ENCODE measurements around the gene ETV6.

DNA sequence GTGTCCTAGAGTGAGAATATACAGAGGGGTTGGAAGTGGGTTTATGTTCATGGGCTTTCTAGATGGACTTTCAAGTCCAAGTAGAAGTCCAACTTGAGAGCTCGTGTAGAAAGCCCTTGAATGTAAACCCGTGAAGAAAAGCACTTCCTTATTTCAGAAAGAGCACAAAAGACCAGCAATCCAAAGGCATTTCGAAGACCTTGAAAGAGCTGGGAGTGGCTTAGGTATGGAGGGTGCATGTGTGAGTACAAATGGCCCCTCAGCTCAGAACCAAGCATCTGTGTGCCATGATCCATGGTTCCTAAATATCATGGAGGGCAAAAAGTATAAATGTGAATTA is 160.7 kb downstream of the ETV6 start:
- TF ChIP-seq, protein P1, sequence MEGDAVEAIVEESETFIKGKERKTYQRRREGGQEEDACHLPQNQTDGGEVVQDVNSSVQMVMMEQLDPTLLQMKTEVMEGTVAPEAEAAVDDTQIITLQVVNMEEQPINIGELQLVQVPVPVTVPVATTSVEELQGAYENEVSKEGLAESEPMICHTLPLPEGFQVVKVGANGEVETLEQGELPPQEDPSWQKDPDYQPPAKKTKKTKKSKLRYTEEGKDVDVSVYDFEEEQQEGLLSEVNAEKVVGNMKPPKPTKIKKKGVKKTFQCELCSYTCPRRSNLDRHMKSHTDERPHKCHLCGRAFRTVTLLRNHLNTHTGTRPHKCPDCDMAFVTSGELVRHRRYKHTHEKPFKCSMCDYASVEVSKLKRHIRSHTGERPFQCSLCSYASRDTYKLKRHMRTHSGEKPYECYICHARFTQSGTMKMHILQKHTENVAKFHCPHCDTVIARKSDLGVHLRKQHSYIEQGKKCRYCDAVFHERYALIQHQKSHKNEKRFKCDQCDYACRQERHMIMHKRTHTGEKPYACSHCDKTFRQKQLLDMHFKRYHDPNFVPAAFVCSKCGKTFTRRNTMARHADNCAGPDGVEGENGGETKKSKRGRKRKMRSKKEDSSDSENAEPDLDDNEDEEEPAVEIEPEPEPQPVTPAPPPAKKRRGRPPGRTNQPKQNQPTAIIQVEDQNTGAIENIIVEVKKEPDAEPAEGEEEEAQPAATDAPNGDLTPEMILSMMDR (IDR thresholded peaks at IDR 0.05), result no peak
- no peak for TF ChIP-seq POLR2AphosphoS5 (IDR thresholded peaks at IDR 0.05)
- TF ChIP-seq EP300 (IDR thresholded peaks at IDR 0.05), result no peak

All from upper lobe of left lung (tissue), 4 donors.